ENCODE data around the gene CEND1. TPM values are rescaled to one million over a fixed set of nuclear protein-coding genes. Genes with fewer than 3 reads are reported as not detected.

The CEND1 gene
- total RNA-seq, 6 donors from 2014 or later: not detected

DNA sequence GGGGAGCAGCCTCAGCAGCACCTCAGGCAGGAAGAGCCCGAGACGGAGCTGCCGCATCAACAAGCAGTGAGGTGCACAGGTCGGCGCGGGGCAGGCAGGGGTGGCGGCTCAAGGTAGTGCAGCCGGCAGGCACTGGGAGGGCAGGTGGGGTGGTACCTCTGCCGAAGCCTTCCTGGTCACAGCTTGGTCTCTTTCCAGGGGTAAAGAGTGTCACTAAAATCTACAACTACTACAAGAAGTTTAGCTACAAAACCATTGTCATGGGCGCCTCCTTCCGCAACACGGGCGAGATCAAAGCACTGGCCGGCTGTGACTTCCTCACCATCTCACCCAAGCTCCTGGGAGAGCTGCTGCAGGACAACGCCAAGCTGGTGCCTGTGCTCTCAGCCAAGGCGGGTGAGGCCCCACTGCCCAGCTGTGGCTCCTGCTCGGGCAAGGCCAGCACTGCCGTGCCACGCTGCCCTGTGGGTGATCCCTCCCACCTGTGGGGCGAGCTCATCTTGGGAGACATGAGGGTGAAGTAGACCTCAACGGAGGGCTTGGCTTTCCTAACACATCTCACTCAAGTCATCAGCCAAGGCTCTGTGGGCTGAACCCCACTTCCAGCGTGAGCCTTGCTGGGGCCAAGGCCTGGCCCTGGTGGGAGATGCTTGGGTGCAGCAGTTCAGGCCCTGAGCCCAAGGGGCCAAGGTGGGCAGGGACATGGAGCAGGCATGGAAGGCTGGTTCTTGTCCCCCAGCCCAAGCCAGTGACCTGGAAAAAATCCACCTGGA, 26.2 kb downstream of the CEND1 start:
- TF ChIP-seq, protein P1, sequence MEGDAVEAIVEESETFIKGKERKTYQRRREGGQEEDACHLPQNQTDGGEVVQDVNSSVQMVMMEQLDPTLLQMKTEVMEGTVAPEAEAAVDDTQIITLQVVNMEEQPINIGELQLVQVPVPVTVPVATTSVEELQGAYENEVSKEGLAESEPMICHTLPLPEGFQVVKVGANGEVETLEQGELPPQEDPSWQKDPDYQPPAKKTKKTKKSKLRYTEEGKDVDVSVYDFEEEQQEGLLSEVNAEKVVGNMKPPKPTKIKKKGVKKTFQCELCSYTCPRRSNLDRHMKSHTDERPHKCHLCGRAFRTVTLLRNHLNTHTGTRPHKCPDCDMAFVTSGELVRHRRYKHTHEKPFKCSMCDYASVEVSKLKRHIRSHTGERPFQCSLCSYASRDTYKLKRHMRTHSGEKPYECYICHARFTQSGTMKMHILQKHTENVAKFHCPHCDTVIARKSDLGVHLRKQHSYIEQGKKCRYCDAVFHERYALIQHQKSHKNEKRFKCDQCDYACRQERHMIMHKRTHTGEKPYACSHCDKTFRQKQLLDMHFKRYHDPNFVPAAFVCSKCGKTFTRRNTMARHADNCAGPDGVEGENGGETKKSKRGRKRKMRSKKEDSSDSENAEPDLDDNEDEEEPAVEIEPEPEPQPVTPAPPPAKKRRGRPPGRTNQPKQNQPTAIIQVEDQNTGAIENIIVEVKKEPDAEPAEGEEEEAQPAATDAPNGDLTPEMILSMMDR (IDR thresholded peaks at IDR 0.05): no peak
- TF ChIP-seq POLR2A (IDR thresholded peaks at IDR 0.05) (no peak), EP300 (IDR thresholded peaks at IDR 0.05) (no peak), POLR2AphosphoS5 (IDR thresholded peaks at IDR 0.05) (no peak)

DNA sequence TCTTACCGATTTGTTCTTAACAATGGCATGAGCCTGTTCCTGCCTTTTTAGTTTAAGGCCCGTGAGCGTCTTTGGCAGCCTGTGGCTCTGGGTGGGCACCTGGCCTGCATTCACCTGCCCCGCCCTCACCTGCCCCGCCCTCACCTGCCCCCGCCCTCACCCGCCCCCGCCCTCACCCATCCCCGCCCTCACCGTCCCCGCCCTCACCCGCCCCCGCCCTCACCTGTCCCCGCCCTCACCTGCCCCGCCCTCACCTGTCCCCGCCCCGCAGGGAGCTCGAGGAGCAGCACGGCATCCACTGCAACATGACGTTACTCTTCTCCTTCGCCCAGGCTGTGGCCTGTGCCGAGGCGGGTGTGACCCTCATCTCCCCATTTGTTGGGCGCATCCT, 26.8 kb downstream of the CEND1 start:
- no peak overlapping the region for H3K4me3 ChIP-seq
- no peaks in the 10 kb centered on the region for H3K27me3 ChIP-seq
- 69 to 81% methylated on average over 5 to 23 of the region's 24 CpGs for WGBS, 2 donors
- peaks cover 0 to 7% (median 6%) of the 10 kb centered on the region in 4 donors for H3K4me1 ChIP-seq
- DNase-seq: peak; percentile 56 to 73
- peak overlapping the region in 3 of 4 donors; percentile 32 to 35 (median 35) for H3K27ac ChIP-seq
- peaks cover 36 to 84% (median 71%) of the 10 kb centered on the region in 4 donors for H3K36me3 ChIP-seq
- peak in 1 of 2 donors; percentile 68 for ATAC-seq (ENCODE audit: low FRiP score in 2 of 2)
- H3K9me3 ChIP-seq: no peaks in the 10 kb centered on the region
- TF ChIP-seq, protein P1 (IDR thresholded peaks at IDR 0.05): no peak
- TF ChIP-seq POLR2A (IDR thresholded peaks at IDR 0.05) (no peak), EP300 (IDR thresholded peaks at IDR 0.05) (no peak), POLR2AphosphoS5 (IDR thresholded peaks at IDR 0.05) (no peak)

More for the DNA sequence above, 26.2 kb downstream of the CEND1 start:
- H3K27ac ChIP-seq: peak overlapping the region in 1 of 4 donors; percentile 17
- no peak overlapping the region for H3K4me3 ChIP-seq
- no peak for ATAC-seq (ENCODE audit: low FRiP score in 2 of 2)
- WGBS, 2 donors: 86 to 92% methylated on average over 13 to 22 of the region's 22 CpGs
- H3K27me3 ChIP-seq: no peaks in the 10 kb centered on the region
- peak in 1 of 2 donors; percentile 68 for DNase-seq
- H3K9me3 ChIP-seq: no peaks in the 10 kb centered on the region
- H3K4me1 ChIP-seq: peaks cover 0 to 7% (median 6%) of the 10 kb centered on the region in 4 donors
- peaks cover 36 to 77% (median 66%) of the 10 kb centered on the region in 4 donors for H3K36me3 ChIP-seq

GRCh38 chr11:762421-763072, 27.3 kb downstream of the CEND1 start:
- TF ChIP-seq, protein P1 (IDR thresholded peaks at IDR 0.05): peak in 3 of 6 experiments; percentile 21 to 37 (median 26)
- no peak for TF ChIP-seq EP300 (IDR thresholded peaks at IDR 0.05)
- TF ChIP-seq POLR2A (IDR thresholded peaks at IDR 0.05): no peak
- Histone ChIP-seq H3K36me3 (peaks cover 36 to 89% (median 74%) of the 10 kb centered on the region in 4 donors), H3K27me3 (no peaks in the 10 kb centered on the region), H3K4me1 (peaks cover 0 to 7% (median 6%) of the 10 kb centered on the region in 4 donors), H3K27ac (peak overlapping the region in 3 of 4 donors; percentile 32 to 35 (median 35)), H3K9me3 (no peaks in the 10 kb centered on the region), H3K4me3 (no peak overlapping the region)
- 44 to 50% methylated on average over 1 to 10 of the region's 10 CpGs for WGBS, 2 donors
- DNase-seq (peak in 1 of 2 donors; percentile 76), ATAC-seq (ENCODE audit: low FRiP score in 2 of 2) (peak; percentile 46 to 82)

DNA sequence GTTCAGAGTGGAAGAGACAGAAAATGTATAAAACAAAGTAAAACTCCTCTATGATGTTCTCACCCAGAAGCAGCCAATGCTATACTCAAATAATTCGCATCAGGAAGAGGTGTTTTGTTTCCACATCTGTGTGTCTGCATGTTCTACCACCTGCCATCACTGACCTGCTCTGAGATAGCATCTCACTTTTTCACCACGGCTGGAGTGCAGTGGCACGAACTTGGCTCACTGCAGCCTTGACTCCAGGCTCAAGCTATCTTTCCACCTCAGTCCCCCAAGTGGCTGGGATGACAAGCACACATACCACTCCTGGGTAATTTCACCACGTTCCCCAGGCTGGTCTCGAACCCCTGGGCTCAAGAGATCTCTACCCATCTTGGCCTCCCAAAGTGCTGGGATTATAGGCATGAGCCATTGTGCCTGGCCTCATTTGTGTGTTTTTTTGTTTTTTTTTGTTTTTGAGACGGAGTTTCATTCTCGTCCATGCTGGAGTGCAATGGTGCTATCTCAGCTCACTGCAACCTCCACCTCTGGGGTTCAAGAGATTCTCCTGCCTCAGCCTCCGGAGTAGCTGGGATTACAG, 28.3 kb downstream of the CEND1 start:
- ATAC-seq (ENCODE audit: low FRiP score in 2 of 2): no peak
- no peak for DNase-seq
- H3K4me3 ChIP-seq: no peak overlapping the region
- no peaks in the 10 kb centered on the region for H3K9me3 ChIP-seq
- TF ChIP-seq EP300 (IDR thresholded peaks at IDR 0.05): no peak
- no peak for TF ChIP-seq POLR2AphosphoS5 (IDR thresholded peaks at IDR 0.05)
- no peak for TF ChIP-seq POLR2A (IDR thresholded peaks at IDR 0.05)
- TF ChIP-seq, protein P1 (IDR thresholded peaks at IDR 0.05): no peak
- peaks cover 36 to 95% (median 82%) of the 10 kb centered on the region in 4 donors for H3K36me3 ChIP-seq
- no peaks in the 10 kb centered on the region for H3K27me3 ChIP-seq
- WGBS, 2 donors: 92 to 93% methylated on average over 8 of the region's 8 CpGs
- peaks cover 0 to 7% (median 6%) of the 10 kb centered on the region in 4 donors for H3K4me1 ChIP-seq
- H3K27ac ChIP-seq: no peak overlapping the region
